Nephron progenitor cell (in vitro differentiated cells): ENCODE measurements around the gene GPATCH3.

Source experiments
- DNase-seq: peaks from one replicate; pipeline ENCODE4 v3.0.0; 2021
- H3K27ac Mint-ChIP-seq: 2 replicates; pipeline ENCODE4 v1.8.0; 2021; ENCODE audit warnings: mild to moderate bottlenecking, moderate library complexity, mixed read lengths
- H3K27me3 Mint-ChIP-seq: 2 replicates; pipeline ENCODE4 v1.8.0; 2021; ENCODE audit warnings: mild to moderate bottlenecking, low read depth, mixed read lengths; ENCODE audit not compliant: poor library complexity
- H3K36me3 Mint-ChIP-seq: 2 replicates; pipeline ENCODE4 v1.8.0; 2021; ENCODE audit warnings: low read depth, mixed read lengths
- H3K4me1 Mint-ChIP-seq: 2 replicates; pipeline ENCODE4 v1.8.0; 2021; ENCODE audit warnings: mixed read lengths
- H3K4me3 Mint-ChIP-seq: 2 replicates; pipeline ENCODE4 v1.8.0; 2021; ENCODE audit warnings: mild to moderate bottlenecking, moderate library complexity, mixed read lengths
- H3K9me3 Mint-ChIP-seq: 2 replicates; pipeline ENCODE4 v1.8.0; 2021; ENCODE audit warnings: mild to moderate bottlenecking, moderate library complexity, mixed read lengths
- TF ChIP-seq, protein P1 (sequence below): fragments of 200-600 bp; sonication (generic); IDR thresholded peaks from 2 replicates; pipeline ENCODE4 v1.5.0; 2021; ENCODE audit warnings: antibody characterized with exemption

The GPATCH3 gene

DNA sequence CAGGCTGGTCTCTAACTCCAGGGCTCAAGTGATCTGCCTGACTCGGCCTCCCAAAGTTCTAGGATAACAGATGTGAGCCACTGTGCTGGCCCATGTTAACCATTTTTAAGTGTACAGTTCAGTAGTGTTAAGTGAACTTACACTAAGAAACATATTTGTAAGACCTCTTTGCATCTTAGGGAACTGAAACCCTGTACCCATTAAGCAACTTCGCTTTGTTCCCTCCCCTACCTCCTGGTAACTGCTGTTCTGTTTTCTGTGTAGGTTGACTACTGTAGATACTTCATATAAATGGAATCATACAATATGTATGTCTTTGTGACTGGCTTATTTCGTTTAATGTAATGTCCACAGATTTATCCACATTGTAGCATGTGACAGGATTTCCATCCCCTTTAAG lies 32.3 kb upstream of the GPATCH3 start:
- TF ChIP-seq, protein P1, sequence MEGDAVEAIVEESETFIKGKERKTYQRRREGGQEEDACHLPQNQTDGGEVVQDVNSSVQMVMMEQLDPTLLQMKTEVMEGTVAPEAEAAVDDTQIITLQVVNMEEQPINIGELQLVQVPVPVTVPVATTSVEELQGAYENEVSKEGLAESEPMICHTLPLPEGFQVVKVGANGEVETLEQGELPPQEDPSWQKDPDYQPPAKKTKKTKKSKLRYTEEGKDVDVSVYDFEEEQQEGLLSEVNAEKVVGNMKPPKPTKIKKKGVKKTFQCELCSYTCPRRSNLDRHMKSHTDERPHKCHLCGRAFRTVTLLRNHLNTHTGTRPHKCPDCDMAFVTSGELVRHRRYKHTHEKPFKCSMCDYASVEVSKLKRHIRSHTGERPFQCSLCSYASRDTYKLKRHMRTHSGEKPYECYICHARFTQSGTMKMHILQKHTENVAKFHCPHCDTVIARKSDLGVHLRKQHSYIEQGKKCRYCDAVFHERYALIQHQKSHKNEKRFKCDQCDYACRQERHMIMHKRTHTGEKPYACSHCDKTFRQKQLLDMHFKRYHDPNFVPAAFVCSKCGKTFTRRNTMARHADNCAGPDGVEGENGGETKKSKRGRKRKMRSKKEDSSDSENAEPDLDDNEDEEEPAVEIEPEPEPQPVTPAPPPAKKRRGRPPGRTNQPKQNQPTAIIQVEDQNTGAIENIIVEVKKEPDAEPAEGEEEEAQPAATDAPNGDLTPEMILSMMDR = no peak
- H3K36me3 Mint-ChIP-seq = peaks cover 70% of the 10 kb centered on the region

DNA sequence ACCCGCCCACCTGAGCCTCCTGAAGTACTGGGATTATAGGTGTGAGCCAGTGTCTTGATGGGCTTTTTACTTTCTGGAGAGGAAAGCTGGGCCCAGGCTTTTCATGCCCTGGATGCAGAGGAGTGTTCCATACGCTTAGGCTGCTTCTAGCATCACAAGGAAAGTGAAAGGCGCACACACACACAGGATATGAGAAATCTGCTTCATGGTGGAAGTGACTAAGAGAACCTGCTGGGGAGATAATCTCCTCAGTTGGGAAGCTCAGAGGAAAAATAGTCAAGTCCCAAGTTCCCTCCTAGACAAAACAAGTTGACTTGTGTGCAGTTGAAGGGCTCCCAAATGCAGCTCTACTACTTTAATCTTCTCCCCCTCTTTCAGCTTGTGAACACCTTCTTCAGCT lies 23.4 kb upstream of the GPATCH3 start:
- TF ChIP-seq, protein P1 = no peak
- peaks cover 30% of the 10 kb centered on the region for H3K4me1 Mint-ChIP-seq
- no peak for DNase-seq
- H3K27ac Mint-ChIP-seq = no peak overlapping the region
- H3K9me3 Mint-ChIP-seq = no peaks in the 10 kb centered on the region
- H3K4me3 Mint-ChIP-seq = peak overlapping the region; percentile 92
- peaks cover 51% of the 10 kb centered on the region for H3K36me3 Mint-ChIP-seq
- H3K27me3 Mint-ChIP-seq = peaks cover 4% of the 10 kb centered on the region

More for the DNA sequence above, 32.3 kb upstream of the GPATCH3 start:
- no peaks in the 10 kb centered on the region for H3K4me1 Mint-ChIP-seq
- H3K9me3 Mint-ChIP-seq = no peaks in the 10 kb centered on the region
- H3K27me3 Mint-ChIP-seq = no peaks in the 10 kb centered on the region
- no peak overlapping the region for H3K4me3 Mint-ChIP-seq
- no peak for DNase-seq
- no peak overlapping the region for H3K27ac Mint-ChIP-seq

DNA sequence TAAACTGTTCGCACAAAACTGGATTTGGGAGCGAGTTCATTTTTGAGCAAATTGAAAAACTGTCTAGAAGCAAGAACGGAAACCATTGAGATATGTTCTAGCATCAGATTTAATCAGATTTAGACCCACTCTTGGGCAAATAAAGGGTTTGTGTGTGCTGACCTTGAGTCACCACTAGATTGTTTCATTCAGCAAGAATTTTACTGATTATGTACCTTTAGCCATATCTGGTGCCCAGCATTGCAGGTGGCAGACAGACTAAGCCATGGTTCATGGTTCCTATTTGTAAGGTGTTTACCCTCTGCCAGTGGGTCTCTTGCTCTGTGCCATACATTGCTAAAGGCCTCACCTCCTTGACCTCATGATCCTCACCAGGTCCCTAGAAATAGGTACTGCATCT lies 22.6 kb upstream of the GPATCH3 start:
- H3K27me3 Mint-ChIP-seq = peaks cover 4% of the 10 kb centered on the region
- H3K27ac Mint-ChIP-seq = no peak overlapping the region
- TF ChIP-seq, protein P1 = no peak

DNA sequence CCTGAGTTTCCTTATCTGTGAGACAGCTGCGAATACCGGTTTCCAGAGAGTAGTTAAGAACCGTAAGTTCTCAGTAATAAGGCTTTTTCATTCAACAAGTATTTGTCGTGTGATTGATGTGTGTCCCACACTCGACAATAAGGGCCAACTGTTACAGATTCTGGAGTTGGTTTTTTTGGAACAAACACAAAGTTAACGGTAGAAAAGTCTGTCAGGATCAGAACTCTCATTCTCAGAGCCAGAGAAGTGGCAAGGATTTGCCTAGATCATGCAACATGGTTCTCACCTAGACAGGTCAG lies 22.1 kb upstream of the GPATCH3 start:
- Mint-ChIP-seq H3K4me1 (peaks cover 30% of the 10 kb centered on the region), H3K27ac (no peak overlapping the region), H3K9me3 (no peaks in the 10 kb centered on the region), H3K36me3 (peaks cover 38% of the 10 kb centered on the region), H3K27me3 (peaks cover 4% of the 10 kb centered on the region), H3K4me3 (peak overlapping the region; percentile 92)
- DNase-seq = no peak
- TF ChIP-seq, protein P1 = no peak

More for the DNA sequence above, 22.6 kb upstream of the GPATCH3 start:
- H3K4me3 Mint-ChIP-seq = peak overlapping the region; percentile 92
- no peaks in the 10 kb centered on the region for H3K9me3 Mint-ChIP-seq
- DNase-seq = no peak
- peaks cover 30% of the 10 kb centered on the region for H3K4me1 Mint-ChIP-seq
- peaks cover 43% of the 10 kb centered on the region for H3K36me3 Mint-ChIP-seq

DNA sequence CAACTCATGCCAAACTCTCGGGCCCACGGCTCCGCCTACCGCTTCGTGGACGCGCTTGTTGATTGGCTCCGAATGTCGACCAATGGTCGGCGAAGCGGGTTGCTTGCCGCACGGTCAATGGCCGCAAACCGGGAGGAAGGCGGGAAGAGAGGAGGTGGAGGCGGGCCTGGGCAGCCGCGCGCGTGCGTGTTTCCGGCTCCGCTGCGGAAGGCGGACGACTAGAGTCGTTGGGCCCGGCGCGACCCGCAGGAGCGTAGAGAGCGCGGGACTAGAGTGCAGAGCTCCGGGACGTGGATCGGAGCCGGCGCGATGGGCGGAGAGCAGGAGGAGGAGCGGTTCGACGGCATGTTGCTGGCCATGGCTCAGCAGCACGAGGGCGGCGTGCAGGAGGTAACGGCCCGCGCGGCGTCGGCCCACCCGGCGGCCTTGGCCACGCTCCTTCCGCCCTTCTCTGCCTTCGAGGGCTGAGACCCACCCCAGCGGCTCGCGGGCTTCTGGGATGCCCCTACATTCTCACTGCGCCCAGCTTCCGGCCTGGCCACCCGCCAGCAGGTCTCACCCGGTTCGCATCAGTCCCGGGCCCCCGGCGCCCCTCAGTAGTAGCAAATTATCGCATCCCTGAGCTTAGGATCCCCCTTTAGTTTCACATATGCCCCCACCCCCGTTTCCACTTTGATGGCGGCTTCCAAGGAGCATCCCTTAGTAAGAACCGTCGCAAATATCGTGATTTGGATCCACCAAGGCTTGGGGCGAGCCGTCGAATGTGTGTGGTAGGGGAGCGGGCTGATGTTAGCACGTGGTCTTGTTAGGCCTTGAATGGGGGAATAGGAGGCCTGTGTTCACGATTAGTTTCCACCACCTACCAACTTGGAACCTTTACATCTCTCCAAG lies 21.5 kb upstream of the GPATCH3 start, which contains the start of gene NUDC:
Gene NUDC, plus strand, starts transcription at position 204 of the 891 bp plus-strand sequence. Its CDS starts 106 bp downstream, at position 310.
- Mint-ChIP-seq H3K36me3 (peaks cover 33% of the 10 kb centered on the region), H3K4me1 (peaks cover 30% of the 10 kb centered on the region), H3K27ac (peak within 1 kb of the TSS; percentile 81)

More for the DNA sequence above, 21.5 kb upstream of the GPATCH3 start, which contains the start of gene NUDC:
- TF ChIP-seq, protein P1 = no peak
- peak; percentile 94 for DNase-seq
- Mint-ChIP-seq H3K9me3 (no peaks in the 10 kb centered on the region), H3K27me3 (peaks cover 8% of the 10 kb centered on the region), H3K4me3 (peak within 1 kb of the TSS; percentile 92)
